Chondrocyte (in vitro differentiated cells): ENCODE results near the gene APBA3. TPM values are rescaled to one million over a fixed set of nuclear protein-coding genes. Genes with fewer than 3 reads are reported as not detected.
"Not testable (repeated sequence)": the region's sequence is repeated elsewhere in the genome, so short reads cannot be mapped to it uniquely, and the experiment has no call there.

Source experiments
- DNase-seq: peaks from one replicate; pipeline ENCODE4 v3.0.0; 2021; ENCODE audit warnings: mixed read lengths, low spot score
- H3K27ac Mint-ChIP-seq: one replicate; pipeline ENCODE4 v1.8.0; 2021; ENCODE audit warnings: mild to moderate bottlenecking, moderate library complexity, mixed read lengths; ENCODE audit not compliant: unreplicated experiment
- H3K27me3 Mint-ChIP-seq: 2 replicates; pipeline ENCODE4 v1.8.0; 2021; ENCODE audit warnings: low read depth, mixed read lengths
- H3K36me3 Mint-ChIP-seq: 2 replicates; pipeline ENCODE4 v1.8.0; 2021; ENCODE audit warnings: low read depth, mixed read lengths
- H3K4me1 Mint-ChIP-seq: 2 replicates; pipeline ENCODE4 v1.8.0; 2021; ENCODE audit warnings: low read depth, mild to moderate bottlenecking, mixed read lengths
- H3K4me3 Mint-ChIP-seq: one replicate; pipeline ENCODE4 v1.8.0; 2021; ENCODE audit warnings: mild to moderate bottlenecking, moderate library complexity, mixed read lengths; ENCODE audit not compliant: unreplicated experiment
- H3K9me3 Mint-ChIP-seq: 2 replicates; pipeline ENCODE4 v1.8.0; 2021; ENCODE audit warnings: low read depth, mixed read lengths
- CTCF ChIP-seq: fragments of 200-600 bp; sonication (generic); IDR thresholded peaks from 2 replicates; pipeline ENCODE4 v1.5.0; 2021; ENCODE audit warnings: antibody characterized with exemption, mild to moderate bottlenecking, moderate library complexity
- total RNA-seq: library from RNA; stranded (reverse); gene quantifications from 3 replicates; pipeline ENCODE4 v1.2.1, GENCODE V29; 2021

Gene APBA3
- total RNA-seq, 1 donor from 2014 or later, result 18.2 TPM

GRCh38 chr19:3765121-3765520, 3.6 kb upstream of the APBA3 start:
- no peak overlapping the region for H3K4me3 Mint-ChIP-seq

GRCh38 chr19:3762501-3763459, 1.3 kb upstream of the APBA3 start, which contains the start of gene MRPL54:
MRPL54 (plus strand) TSS chr19:3762682; CDS start chr19:3762701, 19 bp downstream.
- peak; percentile 100 for DNase-seq
- no peak for TF ChIP-seq CTCF
- Mint-ChIP-seq H3K4me1 (peaks cover 28% of the 10 kb centered on the region), H3K27me3 (no peaks in the 10 kb centered on the region), H3K4me3 (peak within 1 kb of the TSS; percentile 100), H3K36me3 (peaks cover 6% of the 10 kb centered on the region), H3K27ac (peak within 1 kb of the TSS; percentile 99), H3K9me3 (no peaks in the 10 kb centered on the region)

More at GRCh38 chr19:3765121-3765520, 3.6 kb upstream of the APBA3 start:
- peaks cover 8% of the 10 kb centered on the region for H3K36me3 Mint-ChIP-seq
- peaks cover 24% of the 10 kb centered on the region for H3K4me1 Mint-ChIP-seq
- H3K9me3 Mint-ChIP-seq, result no peaks in the 10 kb centered on the region
- no peak for TF ChIP-seq CTCF
- DNase-seq, result no peak
- H3K27me3 Mint-ChIP-seq, result no peaks in the 10 kb centered on the region
- H3K27ac Mint-ChIP-seq, result no peak overlapping the region

GRCh38 chr19:3762130-3762473, 610 bp upstream of the APBA3 start:
- DNase-seq, result no peak
- peak overlapping the region; percentile 100 for H3K4me3 Mint-ChIP-seq
- no peak for TF ChIP-seq CTCF
- H3K4me1 Mint-ChIP-seq, result peaks cover 28% of the 10 kb centered on the region
- no peaks in the 10 kb centered on the region for H3K9me3 Mint-ChIP-seq
- H3K27me3 Mint-ChIP-seq, result no peaks in the 10 kb centered on the region
- H3K36me3 Mint-ChIP-seq, result peaks cover 6% of the 10 kb centered on the region
- peak overlapping the region; percentile 99 for H3K27ac Mint-ChIP-seq

- H3K27me3 Mint-ChIP-seq, result no peaks in the 10 kb centered on the region
- no peaks in the 10 kb centered on the region for H3K9me3 Mint-ChIP-seq
- no peak for DNase-seq
- peaks cover 28% of the 10 kb centered on the region for H3K4me1 Mint-ChIP-seq
- peak overlapping the region; percentile 94 for H3K27ac Mint-ChIP-seq
- peak overlapping the region; percentile 100 for H3K4me3 Mint-ChIP-seq
- TF ChIP-seq CTCF, result no peak
- no peaks in the 10 kb centered on the region for H3K36me3 Mint-ChIP-seq
Measured at GRCh38 chr19:3760871-3761361, 576 bp downstream of the APBA3 start.

GRCh38 chr19:3759482-3760254, 1.8 kb downstream of the APBA3 start:
- Mint-ChIP-seq H3K9me3 (no peaks in the 10 kb centered on the region), H3K27me3 (no peaks in the 10 kb centered on the region), H3K27ac (no peak overlapping the region), H3K4me1 (peaks cover 28% of the 10 kb centered on the region), H3K36me3 (peaks cover 3% of the 10 kb centered on the region), H3K4me3 (peak overlapping the region; percentile 12)
- no peak for DNase-seq
- no peak for TF ChIP-seq CTCF

GRCh38 chr19:3758297-3758696, 3.2 kb downstream of the APBA3 start:
- not testable (repeated sequence) for H3K27ac Mint-ChIP-seq, DNase-seq, H3K9me3 Mint-ChIP-seq, H3K4me3 Mint-ChIP-seq, H3K36me3 Mint-ChIP-seq, H3K27me3 Mint-ChIP-seq
- H3K4me1 Mint-ChIP-seq, result peaks cover 26% of the 10 kb centered on the region

GRCh38 chr19:3757705-3758104, 3.8 kb downstream of the APBA3 start:
- H3K4me1 Mint-ChIP-seq, result peaks cover 21% of the 10 kb centered on the region
- H3K4me3 Mint-ChIP-seq, H3K27ac Mint-ChIP-seq, H3K9me3 Mint-ChIP-seq, H3K27me3 Mint-ChIP-seq, H3K36me3 Mint-ChIP-seq, DNase-seq: not testable (repeated sequence)
